KMS-11 (cell line): Measurements from ENCODE around the gene GALK1.

Experiments
- H2AFZ ChIP-seq: fragments of 200-600 bp; sonication (generic); 2 replicates; pipeline ENCODE4 v1.6.1; 2016; ENCODE audit warnings: antibody characterized with exemption, mixed run types, low read depth
- H3K27ac ChIP-seq: fragments of 200-600 bp; sonication (generic); 2 replicates; pipeline ENCODE4 v1.6.1; 2016; ENCODE audit warnings: mild to moderate bottlenecking, mixed run types
- H3K27me3 ChIP-seq: fragments of 200-600 bp; sonication (generic); 2 replicates; pipeline ENCODE4 v1.6.1; 2017; ENCODE audit warnings: mild to moderate bottlenecking, low read depth, mixed run types, moderate library complexity; ENCODE audit not compliant: insufficient read depth
- H3K36me3 ChIP-seq: fragments of 200-600 bp; sonication (generic); 2 replicates; pipeline ENCODE4 v1.6.1; 2017; ENCODE audit warnings: mild to moderate bottlenecking, mixed run types; ENCODE audit not compliant: insufficient read depth
- H3K4me1 ChIP-seq: fragments of 200-600 bp; sonication (generic); 2 replicates; pipeline ENCODE4 v1.6.1; 2016; ENCODE audit warnings: mild to moderate bottlenecking, low read depth, mixed run types; ENCODE audit not compliant: poor library complexity, severe bottlenecking
- H3K4me2 ChIP-seq: fragments of 200-600 bp; sonication (generic); 2 replicates; pipeline ENCODE4 v1.7.0; 2016; ENCODE audit warnings: mild to moderate bottlenecking, mixed run types
- H3K4me3 ChIP-seq: fragments of 200-600 bp; sonication (generic); IDR thresholded peaks from 2 replicates; pipeline ENCODE4 v1.6.1; 2017; ENCODE audit warnings: low read depth, low read length, mixed read lengths; ENCODE audit not compliant: insufficient read depth
- H3K79me2 ChIP-seq: fragments of 200-600 bp; sonication (generic); 2 replicates; pipeline ENCODE4 v1.6.1; 2016; ENCODE audit warnings: low read depth, mixed run types; ENCODE audit not compliant: insufficient read depth
- H3K9ac ChIP-seq: fragments of 200-600 bp; sonication (generic); 2 replicates; pipeline ENCODE4 v1.6.1; 2016; ENCODE audit warnings: mild to moderate bottlenecking, mixed run types
- H4K20me1 ChIP-seq: fragments of 200-600 bp; sonication (generic); 2 replicates; pipeline ENCODE4 v1.6.1; 2016; ENCODE audit warnings: mild to moderate bottlenecking, mixed run types; ENCODE audit not compliant: insufficient read depth
- TF ChIP-seq, protein P1 (sequence below): fragments of 200-600 bp; sonication (generic); conservative IDR thresholded peaks from 2 replicates; pipeline ENCODE4 v1.6.1; 2017; ENCODE audit warnings: low read depth, mild to moderate bottlenecking, antibody characterized with exemption, low read length, moderate library complexity, mixed read lengths

Gene GALK1

DNA sequence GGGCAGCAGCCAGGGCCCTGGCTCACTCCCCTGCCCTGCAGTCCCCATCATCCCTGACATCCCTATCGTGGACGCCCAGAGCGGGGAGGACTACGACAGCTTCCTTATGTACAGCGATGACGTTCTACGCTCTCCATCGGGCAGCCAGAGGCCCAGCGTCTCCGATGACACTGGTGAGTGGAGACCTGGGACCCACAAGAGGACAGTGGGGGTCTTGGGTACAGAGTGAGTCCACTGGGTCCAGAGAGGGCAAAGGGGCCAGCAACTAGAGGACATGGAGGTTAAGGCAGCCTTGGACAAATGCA is 12.6 kb downstream of the GALK1 start:
- no peak overlapping the region for H2AFZ ChIP-seq
- no peaks in the 10 kb centered on the region for H3K79me2 ChIP-seq
- TF ChIP-seq, protein P1, sequence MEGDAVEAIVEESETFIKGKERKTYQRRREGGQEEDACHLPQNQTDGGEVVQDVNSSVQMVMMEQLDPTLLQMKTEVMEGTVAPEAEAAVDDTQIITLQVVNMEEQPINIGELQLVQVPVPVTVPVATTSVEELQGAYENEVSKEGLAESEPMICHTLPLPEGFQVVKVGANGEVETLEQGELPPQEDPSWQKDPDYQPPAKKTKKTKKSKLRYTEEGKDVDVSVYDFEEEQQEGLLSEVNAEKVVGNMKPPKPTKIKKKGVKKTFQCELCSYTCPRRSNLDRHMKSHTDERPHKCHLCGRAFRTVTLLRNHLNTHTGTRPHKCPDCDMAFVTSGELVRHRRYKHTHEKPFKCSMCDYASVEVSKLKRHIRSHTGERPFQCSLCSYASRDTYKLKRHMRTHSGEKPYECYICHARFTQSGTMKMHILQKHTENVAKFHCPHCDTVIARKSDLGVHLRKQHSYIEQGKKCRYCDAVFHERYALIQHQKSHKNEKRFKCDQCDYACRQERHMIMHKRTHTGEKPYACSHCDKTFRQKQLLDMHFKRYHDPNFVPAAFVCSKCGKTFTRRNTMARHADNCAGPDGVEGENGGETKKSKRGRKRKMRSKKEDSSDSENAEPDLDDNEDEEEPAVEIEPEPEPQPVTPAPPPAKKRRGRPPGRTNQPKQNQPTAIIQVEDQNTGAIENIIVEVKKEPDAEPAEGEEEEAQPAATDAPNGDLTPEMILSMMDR = no peak
- no peak overlapping the region for H3K4me3 ChIP-seq
- H3K4me2 ChIP-seq = no peak overlapping the region
- no peaks in the 10 kb centered on the region for H3K36me3 ChIP-seq
- H3K4me1 ChIP-seq = peaks cover 28% of the 10 kb centered on the region
- H3K27ac ChIP-seq = no peak overlapping the region
- H4K20me1 ChIP-seq = no peaks in the 10 kb centered on the region
- peaks cover 11% of the 10 kb centered on the region for H3K27me3 ChIP-seq
- H3K9ac ChIP-seq = no peak overlapping the region

DNA sequence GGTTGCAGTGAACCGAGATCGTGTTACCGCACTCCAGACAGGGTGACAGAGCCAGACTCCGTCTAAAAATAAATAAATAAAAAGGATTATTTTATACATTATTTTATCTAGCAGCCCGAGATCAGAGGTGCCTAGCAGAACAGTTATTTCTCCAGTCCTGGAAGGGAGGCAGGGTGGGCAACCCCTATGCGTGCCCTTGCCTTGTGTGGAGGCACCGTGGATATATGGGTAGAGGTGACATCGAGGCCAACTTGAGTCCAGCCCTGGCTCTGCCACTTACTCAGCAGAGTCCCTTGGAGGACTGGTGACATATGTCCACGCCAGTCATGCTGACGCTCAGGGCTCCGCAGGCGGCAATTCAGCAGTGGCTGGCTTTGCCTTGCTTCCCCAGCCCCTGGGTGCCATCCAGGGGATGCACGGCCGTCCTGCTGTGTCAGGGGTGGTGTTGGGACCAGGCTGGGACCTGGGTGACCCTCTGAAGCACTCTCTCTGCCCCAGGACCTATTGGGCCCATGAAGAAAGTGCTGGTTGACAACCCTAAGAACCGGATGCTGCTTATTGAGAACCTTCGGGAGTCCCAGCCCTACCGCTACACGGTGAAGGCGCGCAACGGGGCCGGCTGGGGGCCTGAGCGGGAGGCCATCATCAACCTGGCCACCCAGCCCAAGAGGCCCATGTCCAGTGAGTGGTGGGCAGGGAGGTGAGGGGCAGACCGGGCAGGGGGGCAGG is 13.2 kb downstream of the GALK1 start:
- no peaks in the 10 kb centered on the region for H3K79me2 ChIP-seq
- H3K4me3 ChIP-seq = no peak overlapping the region
- H3K9ac ChIP-seq = no peak overlapping the region
- no peaks in the 10 kb centered on the region for H3K36me3 ChIP-seq
- H3K4me1 ChIP-seq = peaks cover 28% of the 10 kb centered on the region
- peaks cover 11% of the 10 kb centered on the region for H3K27me3 ChIP-seq
- no peak overlapping the region for H2AFZ ChIP-seq
- no peak overlapping the region for H3K27ac ChIP-seq
- H3K4me2 ChIP-seq = no peak overlapping the region
- no peaks in the 10 kb centered on the region for H4K20me1 ChIP-seq
- TF ChIP-seq, protein P1 = no peak

DNA sequence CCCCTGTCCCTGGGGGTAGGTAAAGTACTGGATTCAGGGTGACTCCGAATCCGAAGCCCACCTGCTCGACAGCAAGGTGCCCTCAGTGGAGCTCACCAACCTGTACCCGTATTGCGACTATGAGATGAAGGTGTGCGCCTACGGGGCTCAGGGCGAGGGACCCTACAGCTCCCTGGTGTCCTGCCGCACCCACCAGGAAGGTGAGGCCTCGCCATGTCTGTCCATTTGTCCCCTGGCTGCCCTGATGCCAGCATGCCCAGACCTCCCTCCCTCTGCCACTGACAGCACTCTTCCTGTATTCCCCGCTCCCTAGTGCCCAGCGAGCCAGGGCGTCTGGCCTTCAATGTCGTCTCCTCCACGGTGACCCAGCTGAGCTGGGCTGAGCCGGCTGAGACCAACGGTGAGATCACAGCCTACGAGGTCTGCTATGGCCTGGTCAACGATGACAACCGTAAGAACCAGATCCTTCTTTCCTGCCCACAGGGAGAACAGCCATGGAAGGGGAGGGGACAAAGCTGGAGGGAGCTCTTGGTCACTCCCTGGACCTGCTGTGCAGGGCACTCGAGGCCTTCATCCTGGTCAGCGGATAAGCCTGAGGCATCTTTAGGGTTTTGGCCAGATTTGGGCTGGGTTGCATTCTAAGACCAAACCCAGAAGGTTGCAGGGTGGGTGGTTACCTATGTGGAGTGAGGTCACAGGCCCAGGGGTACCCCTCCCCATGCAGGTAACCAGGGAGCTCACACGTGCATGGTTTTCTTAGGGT is 14.2 kb downstream of the GALK1 start:
- Histone ChIP-seq H3K27me3 (peaks cover 11% of the 10 kb centered on the region), H3K79me2 (no peaks in the 10 kb centered on the region), H3K4me1 (peaks cover 28% of the 10 kb centered on the region), H3K27ac (no peak overlapping the region), H3K4me3 (no peak overlapping the region), H4K20me1 (no peaks in the 10 kb centered on the region), H2AFZ (no peak overlapping the region), H3K9ac (no peak overlapping the region), H3K4me2 (no peak overlapping the region; the same call in 1 of the 2 replicates), H3K36me3 (no peaks in the 10 kb centered on the region)
- TF ChIP-seq, protein P1 = no peak

DNA sequence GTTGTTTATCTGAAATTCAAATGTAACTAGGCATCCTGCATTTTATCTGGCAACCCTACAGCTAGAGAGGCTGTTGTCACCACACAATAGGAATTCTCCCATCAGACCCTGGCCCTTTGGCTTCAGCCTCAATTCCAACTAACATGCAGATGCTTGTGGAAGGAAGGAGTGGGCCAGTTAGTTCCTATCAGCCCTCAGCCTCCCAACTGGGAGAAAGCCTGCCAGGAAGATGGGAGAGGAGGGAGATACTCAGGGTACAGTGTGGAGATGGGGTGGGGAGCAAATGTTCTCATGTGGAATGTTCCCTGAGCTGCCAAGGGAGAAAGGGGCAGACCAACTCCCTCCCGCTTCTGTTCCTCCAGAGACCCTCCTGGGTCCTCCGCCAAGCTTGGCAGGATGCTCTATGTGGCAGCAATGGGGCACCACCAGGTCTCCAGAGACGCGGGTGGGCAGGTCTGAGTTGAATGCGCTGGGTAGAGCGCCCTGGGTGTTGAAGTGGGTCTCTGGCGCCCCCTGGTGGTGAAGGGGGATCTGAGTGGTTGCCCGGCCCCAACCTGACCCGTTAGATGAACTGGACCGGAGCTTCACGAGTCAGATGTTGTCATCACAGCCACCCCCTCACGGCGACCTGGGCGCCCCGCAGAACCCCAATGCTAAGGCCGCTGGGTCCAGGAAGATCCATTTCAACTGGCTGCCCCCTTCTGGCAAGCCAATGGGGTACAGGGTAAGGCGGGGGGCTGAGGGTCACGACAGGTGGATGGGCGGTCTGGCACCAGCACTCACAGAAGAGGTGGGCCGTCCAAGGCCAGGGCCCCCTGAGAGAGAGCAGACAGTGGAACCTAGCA is 15.2 kb downstream of the GALK1 start:
- H3K27me3 ChIP-seq = peaks cover 11% of the 10 kb centered on the region

More for the DNA sequence above, 15.2 kb downstream of the GALK1 start:
- TF ChIP-seq, protein P1 = peak; percentile 97
- Histone ChIP-seq H3K4me3 (no peak overlapping the region), H3K79me2 (no peaks in the 10 kb centered on the region), H3K27ac (no peak overlapping the region), H2AFZ (peak overlapping the region; percentile 82), H3K9ac (no peak overlapping the region), H3K4me1 (peaks cover 22% of the 10 kb centered on the region), H3K36me3 (no peaks in the 10 kb centered on the region), H4K20me1 (no peaks in the 10 kb centered on the region), H3K4me2 (peak overlapping the region; percentile 83)
